Erythroblast (primary cell): ENCODE results near the gene PHACTR2.
"Not testable (repeated sequence)": the region's sequence is repeated elsewhere in the genome, so short reads cannot be mapped to it uniquely, and the experiment has no call there.

Experiments used
- DNase-seq, 2 experiments: peaks; one replicate each; lab custom pipeline; 2025; lab: John Stamatoyannopoulos, UW
- GATA1 ChIP-seq: IDR thresholded peaks from 2 replicates; pipeline ENCODE4 v1.6.1; 2011; ENCODE audit warnings: low read depth, mild to moderate bottlenecking, control low read depth, low read length, moderate library complexity
- POLR2A ChIP-seq: IDR thresholded peaks from 2 replicates; pipeline ENCODE4 v1.6.1; 2011; ENCODE audit warnings: mild to moderate bottlenecking, low read length

The PHACTR2 gene

GRCh38 chr6:143863771-143864170 is 186.0 kb downstream of the PHACTR2 start:
- TF ChIP-seq GATA1 (no peak), POLR2A (no peak)

GRCh38 chr6:143864234-143864633 is 186.5 kb downstream of the PHACTR2 start, which contains the start of gene ZC2HC1B:
Gene ZC2HC1B, plus strand, starts transcription at chr6:143864474. Its CDS starts 66 bp downstream, at chr6:143864540.
- no peak for DNase-seq
- TF ChIP-seq POLR2A (no peak), GATA1 (no peak)

More at GRCh38 chr6:143863771-143864170, 186.0 kb downstream of the PHACTR2 start:
- no peak for DNase-seq

GRCh38 chr6:143867236-143867635 is 189.5 kb downstream of the PHACTR2 start:
- TF ChIP-seq GATA1, result no peak
- no peak for TF ChIP-seq POLR2A
- DNase-seq, result no peak

GRCh38 chr6:143868808-143869207 is 191.0 kb downstream of the PHACTR2 start:
- DNase-seq, result not testable (repeated sequence)

GRCh38 chr6:143871202-143871730 is 193.5 kb downstream of the PHACTR2 start:
- not testable (repeated sequence) for DNase-seq

GRCh38 chr6:143872201-143872600 is 194.4 kb downstream of the PHACTR2 start:
- TF ChIP-seq POLR2A (no peak), GATA1 (no peak)
- DNase-seq, result no peak

- DNase-seq, result not testable (repeated sequence)
Observed at GRCh38 chr6:143873600-143873999, 195.8 kb downstream of the PHACTR2 start.

GRCh38 chr6:143874503-143874902 is 196.7 kb downstream of the PHACTR2 start:
- not testable (repeated sequence) for DNase-seq

GRCh38 chr6:143877584-143878271 is 200.0 kb downstream of the PHACTR2 start:
- no peak for DNase-seq
- TF ChIP-seq GATA1, result no peak
- no peak for TF ChIP-seq POLR2A

- DNase-seq, result no peak
- no peak for TF ChIP-seq GATA1
- TF ChIP-seq POLR2A, result no peak
Observed at GRCh38 chr6:143878272-143878760, 200.6 kb downstream of the PHACTR2 start.

- no peak for DNase-seq
- TF ChIP-seq GATA1, result no peak
- TF ChIP-seq POLR2A, result no peak
Observed at GRCh38 chr6:143880412-143880811, 202.6 kb downstream of the PHACTR2 start.
